ENCODE data around the gene GPR15. TPM values are rescaled to one million over a fixed set of nuclear protein-coding genes. Genes with fewer than 3 reads are reported as not detected.

The GPR15 gene
- total RNA-seq, 2 experiments from 2014 or later: 2.8 to 3.0 TPM

DNA sequence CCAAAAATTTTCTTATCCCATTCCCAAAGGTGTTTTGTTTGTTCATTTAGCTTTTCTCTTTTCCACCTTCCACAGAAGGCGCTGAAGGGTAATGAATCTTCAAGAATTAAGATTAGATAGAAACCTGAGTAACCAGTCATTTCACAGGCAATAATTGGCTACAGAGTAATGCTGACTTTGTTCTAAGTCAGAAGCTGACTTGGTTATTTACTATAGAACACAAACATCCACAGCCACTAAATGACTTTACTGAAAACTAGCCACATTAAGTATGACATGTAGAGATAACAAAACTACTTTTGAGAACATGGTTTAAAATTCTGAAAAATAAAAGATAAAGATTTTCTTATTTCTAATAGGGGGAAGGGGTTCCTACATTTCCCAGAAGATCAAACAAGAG lies 16.8 kb upstream of the GPR15 start:
- POLR2A ChIA-PET: interaction anchor here (0.8 kb wide), 1 partner anchor 9 kb away, joined by 4 read pairs; no protein-coding TSS in a partner anchor
- Mint-ChIP-seq H3K27ac (no peak overlapping the region), H3K4me1 (ENCODE audit: low read depth) (peaks cover 54% of the 10 kb centered on the region), H3K36me3 (peaks cover 76% of the 10 kb centered on the region), H3K27me3 (no peaks in the 10 kb centered on the region), H3K4me3 (no peak overlapping the region), H3K9me3 (no peaks in the 10 kb centered on the region)
- no peak for DNase-seq
- CTCF ChIA-PET: interaction anchor here (0.9 kb wide), 1 partner anchor 83 kb away, joined by 3 read pairs; no protein-coding TSS in a partner anchor
- intact Hi-C loops (cut with micrococcal nuclease): loop anchor here (5.0 kb wide), 1 partner anchor 183 kb away; no protein-coding TSS in a partner anchor

DNA sequence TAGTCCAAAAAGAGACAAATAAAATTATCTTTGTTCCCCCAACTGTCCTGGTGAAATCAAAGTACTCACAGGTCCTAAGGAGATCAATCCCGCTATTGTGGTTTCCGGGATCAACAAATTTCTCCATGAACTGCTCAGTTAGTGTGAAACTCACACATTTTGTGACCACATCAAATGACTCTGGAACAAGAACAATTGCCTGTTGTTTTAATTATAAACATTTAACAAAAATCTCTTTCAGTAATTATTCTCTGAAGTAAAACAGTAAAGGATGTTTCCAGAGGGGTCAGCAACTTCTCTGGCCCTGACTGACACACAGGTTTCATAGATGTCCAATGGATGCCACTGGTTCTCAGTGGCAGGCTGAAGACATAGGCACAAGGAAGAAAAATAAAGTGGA lies 13.0 kb upstream of the GPR15 start:
- H3K36me3 Mint-ChIP-seq: peaks cover 71% of the 10 kb centered on the region
- H3K4me3 Mint-ChIP-seq: peak overlapping the region; percentile 91
- intact Hi-C loops (cut with micrococcal nuclease): loop anchor here (5.0 kb wide), 1 partner anchor 187 kb away; no protein-coding TSS in a partner anchor
- no peaks in the 10 kb centered on the region for H3K9me3 Mint-ChIP-seq
- POLR2A ChIA-PET: no interaction called here
- DNase-seq: no peak
- peak overlapping the region; percentile 76 for H3K27ac Mint-ChIP-seq
- no peaks in the 10 kb centered on the region for H3K27me3 Mint-ChIP-seq
- peaks cover 67% of the 10 kb centered on the region for H3K4me1 Mint-ChIP-seq (ENCODE audit: low read depth)
- CTCF ChIA-PET: no interaction called here

DNA sequence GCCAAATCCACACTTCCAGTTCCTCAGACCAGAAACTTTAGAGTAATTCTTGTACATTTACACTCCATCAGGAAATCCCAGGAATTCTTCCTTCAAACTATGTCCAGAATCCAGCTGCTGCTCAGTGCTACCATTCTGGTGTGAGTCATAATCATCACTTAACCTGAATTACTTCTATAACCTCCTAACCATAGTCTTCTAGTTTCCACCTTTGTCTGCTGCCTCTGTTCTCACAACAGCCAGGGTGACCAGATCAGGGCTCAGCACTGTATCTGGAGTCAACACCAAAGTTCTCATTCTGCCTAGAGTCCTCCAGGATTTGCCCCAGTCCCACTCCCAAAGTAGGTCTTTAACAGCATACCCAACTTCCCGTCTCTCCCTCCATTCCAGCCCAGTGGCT lies 12.4 kb upstream of the GPR15 start:
- ChIA-PET POLR2A (interaction anchor here (1.9 kb wide), 1 partner anchor 38 kb away, joined by 9 read pairs; no protein-coding TSS in a partner anchor), CTCF (interaction anchor here (0.8 to 1.0 kb wide), 2 partner anchors 74 to 77 kb away, joined by 3 read pairs; partner anchors contain the start of gene CPOX)
- H3K4me3 Mint-ChIP-seq: peak overlapping the region; percentile 91
- intact Hi-C loops (cut with micrococcal nuclease): loop anchor here (5.0 kb wide), 1 partner anchor 187 kb away; no protein-coding TSS in a partner anchor
- H3K27me3 Mint-ChIP-seq: no peaks in the 10 kb centered on the region
- peak; percentile 36 for DNase-seq
- H3K36me3 Mint-ChIP-seq: peaks cover 67% of the 10 kb centered on the region
- H3K4me1 Mint-ChIP-seq (ENCODE audit: low read depth): peaks cover 70% of the 10 kb centered on the region
- no peaks in the 10 kb centered on the region for H3K9me3 Mint-ChIP-seq
- peak overlapping the region; percentile 76 for H3K27ac Mint-ChIP-seq

DNA sequence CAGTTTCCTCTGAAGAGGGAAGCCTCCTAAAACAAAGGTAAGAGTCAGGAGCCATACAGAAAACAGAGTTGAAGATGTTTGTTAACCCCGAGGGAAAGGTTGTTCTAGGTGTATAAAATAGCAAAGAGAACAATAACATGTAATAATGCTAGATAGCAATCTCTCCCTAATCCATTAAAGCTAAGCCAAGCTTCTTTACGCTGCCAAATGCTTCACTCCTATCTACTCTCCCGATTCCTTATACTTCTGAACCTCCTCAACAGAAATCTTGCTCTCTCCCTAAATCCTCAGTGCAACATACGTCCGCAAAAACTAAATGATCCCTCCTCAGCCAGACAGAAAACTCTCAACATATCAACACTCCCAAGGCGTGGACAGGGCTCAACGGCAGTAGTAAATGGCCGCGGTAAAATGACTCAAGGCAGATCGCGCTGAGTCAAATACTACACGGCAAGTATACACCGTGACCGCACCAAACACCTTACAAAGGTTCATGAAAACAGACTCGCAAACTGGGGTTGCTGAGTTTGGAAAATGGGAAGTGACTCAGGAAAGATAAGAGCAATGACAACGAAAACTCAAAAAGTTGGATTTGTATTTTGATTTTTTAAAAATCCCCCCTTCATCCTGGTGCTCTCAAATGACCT lies 9.8 kb upstream of the GPR15 start:
- POLR2A ChIA-PET: interaction anchor here (0.8 to 2.5 kb wide), 8 partner anchors 11 to 72 kb away, joined by 3 to 38 read pairs (median 5); partner anchors contain the start of genes CPOX and GPR15
- Mint-ChIP-seq H3K4me1 (ENCODE audit: low read depth) (peaks cover 66% of the 10 kb centered on the region), H3K36me3 (peaks cover 49% of the 10 kb centered on the region), H3K27me3 (no peaks in the 10 kb centered on the region), H3K27ac (peak overlapping the region; percentile 86), H3K4me3 (peak overlapping the region; percentile 91), H3K9me3 (no peaks in the 10 kb centered on the region)
- CTCF ChIA-PET: interaction anchor here (1.0 to 1.6 kb wide), 5 partner anchors 34 to 75 kb away, joined by 3 to 6 read pairs (median 5); no protein-coding TSS in a partner anchor
- peak; percentile 81 for DNase-seq
- intact Hi-C loops (cut with micrococcal nuclease): loop anchor here (1.0 to 10.0 kb wide), 9 partner anchors 14 to 757 kb away; partner anchors contain the start of genes ARL6, CPOX and DCBLD2

DNA sequence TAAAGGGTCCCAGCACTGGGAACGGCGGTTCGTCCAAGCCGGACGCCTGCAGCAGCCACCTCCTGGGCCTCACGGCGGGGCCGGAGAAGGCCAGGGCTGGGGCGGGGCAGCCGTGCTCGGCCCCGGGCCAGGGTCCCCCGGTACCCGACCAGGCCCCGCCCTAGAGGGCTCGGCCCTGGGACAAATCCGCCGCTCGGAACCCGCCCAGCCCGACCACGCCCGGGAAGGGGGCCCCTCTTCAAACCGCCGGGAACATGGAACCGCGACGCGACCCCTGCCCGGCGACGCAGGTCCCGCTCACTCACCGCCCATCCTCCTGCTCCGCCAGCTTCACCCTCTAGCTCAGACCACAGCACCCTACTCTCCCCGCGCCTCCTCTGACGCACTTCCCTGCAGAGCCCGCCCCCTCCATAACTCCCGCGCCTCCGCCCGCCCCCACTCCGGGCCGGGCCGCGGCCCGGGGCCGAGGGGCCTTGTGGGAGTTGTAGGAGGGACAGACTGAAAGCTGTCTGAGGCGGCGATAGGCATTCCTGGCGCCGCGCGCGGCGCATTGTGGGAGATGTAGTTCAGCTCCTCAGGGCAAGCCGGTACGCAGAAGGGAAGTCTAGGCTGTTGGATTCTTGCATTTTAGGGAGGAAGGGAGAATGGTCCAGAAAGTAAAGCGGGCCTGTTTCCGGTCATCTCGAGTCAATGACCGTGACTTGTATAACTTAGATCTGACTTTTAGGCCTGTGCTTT lies 9.1 kb upstream of the GPR15 start, which contains the start of gene CLDND1:
TSS of gene CLDND1 (minus strand) at position 359 of the 738 bp plus-strand sequence. CDS start 1,478 bp downstream, outside the sequence.
- ChIA-PET POLR2A (interaction anchor here (0.8 to 2.5 kb wide), 11 partner anchors 8 to 71 kb away, joined by 3 to 38 read pairs (median 4); partner anchors contain the start of gene CPOX), CTCF (interaction anchor here (0.7 to 1.6 kb wide), 10 partner anchors 14 to 75 kb away, joined by 3 to 11 read pairs (median 4); no protein-coding TSS in a partner anchor)
- Mint-ChIP-seq H3K9me3 (no peaks in the 10 kb centered on the region), H3K27ac (peak within 1 kb of the TSS; percentile 86), H3K4me1 (ENCODE audit: low read depth) (peaks cover 66% of the 10 kb centered on the region), H3K36me3 (peaks cover 45% of the 10 kb centered on the region), H3K4me3 (peak within 1 kb of the TSS; percentile 91), H3K27me3 (no peaks in the 10 kb centered on the region)
- intact Hi-C loops (cut with micrococcal nuclease): loop anchor here (1.0 to 10.0 kb wide), 9 partner anchors 14 to 758 kb away; partner anchors contain the start of genes ARL6, CPOX and DCBLD2
- DNase-seq: peak; percentile 98

DNA sequence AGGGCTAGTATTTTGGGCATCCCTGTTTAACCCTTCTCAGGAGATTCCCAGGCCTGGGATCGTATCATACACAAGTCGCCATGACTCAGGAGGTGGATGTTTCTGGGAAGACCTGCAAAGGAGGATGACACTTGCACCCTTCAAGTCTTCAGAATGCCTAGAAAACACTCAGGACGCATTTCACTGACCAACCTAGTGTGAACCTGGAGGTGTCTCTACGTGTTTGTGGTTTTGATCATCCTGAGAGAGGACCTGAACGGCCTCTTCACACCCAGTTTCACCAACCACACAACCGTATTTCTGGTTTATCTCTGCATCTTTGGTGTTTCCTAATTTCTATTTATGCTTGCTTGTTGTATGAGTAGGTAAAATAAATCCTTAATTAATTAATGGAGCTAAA lies 6.3 kb upstream of the GPR15 start:
- intact Hi-C loops (cut with micrococcal nuclease): loop anchor here (10.0 kb wide), 1 partner anchor 651 kb away; no protein-coding TSS in a partner anchor
- peaks cover 21% of the 10 kb centered on the region for H3K36me3 Mint-ChIP-seq
- peaks cover 44% of the 10 kb centered on the region for H3K4me1 Mint-ChIP-seq (ENCODE audit: low read depth)
- no peaks in the 10 kb centered on the region for H3K9me3 Mint-ChIP-seq
- no peaks in the 10 kb centered on the region for H3K27me3 Mint-ChIP-seq
- no peak overlapping the region for H3K4me3 Mint-ChIP-seq
- H3K27ac Mint-ChIP-seq: no peak overlapping the region
- DNase-seq: peak; percentile 26
- CTCF ChIA-PET: interaction anchor here (0.7 to 1.1 kb wide), 2 partner anchors 72 to 486 kb away, joined by 3 read pairs; no protein-coding TSS in a partner anchor
- POLR2A ChIA-PET: interaction anchor here (1.4 kb wide), 2 partner anchors 11 to 16 kb away, joined by 3 to 4 read pairs; no protein-coding TSS in a partner anchor

DNA sequence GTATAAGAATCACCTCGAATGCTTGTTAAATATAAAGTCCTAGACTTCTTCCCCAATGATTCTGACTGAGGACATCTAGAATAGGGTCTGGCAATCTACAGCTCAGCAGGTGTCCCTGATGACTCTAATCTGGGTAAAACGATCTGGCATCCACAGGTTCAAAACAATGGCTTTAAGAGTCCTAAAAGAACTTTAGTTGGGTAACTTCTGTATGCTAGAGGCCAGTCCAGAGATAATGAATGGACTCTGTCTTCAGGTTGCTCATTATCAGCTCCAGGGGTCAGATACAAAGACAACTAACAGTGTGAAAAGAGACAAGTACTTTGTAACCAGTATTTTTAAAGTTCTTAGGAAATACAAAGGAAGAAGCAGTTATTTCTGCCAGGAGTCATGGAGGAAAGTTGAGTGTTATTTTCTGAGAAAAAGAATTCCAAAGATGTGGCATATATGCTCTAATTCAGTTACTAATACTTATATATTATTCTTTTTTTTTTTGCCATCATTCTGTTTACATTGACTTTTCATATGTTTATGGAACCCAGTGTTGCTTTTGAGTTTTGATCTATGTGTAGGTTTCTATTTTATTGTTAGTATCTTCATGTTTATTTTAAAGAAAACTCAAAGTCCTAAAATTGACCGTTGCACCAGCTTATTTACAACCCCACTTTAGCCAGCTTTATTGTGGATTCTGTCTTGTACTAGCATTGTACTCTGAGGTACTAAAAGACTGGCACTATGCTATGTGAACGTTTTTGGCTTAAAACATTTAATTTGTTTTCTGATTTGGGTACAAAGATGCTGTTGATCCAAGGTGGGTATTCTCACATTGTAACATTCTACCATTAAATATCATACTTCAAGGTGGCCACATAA lies 3.1 kb upstream of the GPR15 start:
- Mint-ChIP-seq H3K4me1 (ENCODE audit: low read depth) (peaks cover 39% of the 10 kb centered on the region), H3K9me3 (no peaks in the 10 kb centered on the region), H3K27ac (peak overlapping the region; percentile 19), H3K4me3 (no peak overlapping the region), H3K27me3 (no peaks in the 10 kb centered on the region), H3K36me3 (peaks cover 10% of the 10 kb centered on the region)
- CTCF ChIA-PET: no interaction called here
- DNase-seq: no peak
- POLR2A ChIA-PET: no interaction called here
- intact Hi-C loops (cut with micrococcal nuclease): loop anchor here (10.0 kb wide), 1 partner anchor 654 kb away; no protein-coding TSS in a partner anchor

DNA sequence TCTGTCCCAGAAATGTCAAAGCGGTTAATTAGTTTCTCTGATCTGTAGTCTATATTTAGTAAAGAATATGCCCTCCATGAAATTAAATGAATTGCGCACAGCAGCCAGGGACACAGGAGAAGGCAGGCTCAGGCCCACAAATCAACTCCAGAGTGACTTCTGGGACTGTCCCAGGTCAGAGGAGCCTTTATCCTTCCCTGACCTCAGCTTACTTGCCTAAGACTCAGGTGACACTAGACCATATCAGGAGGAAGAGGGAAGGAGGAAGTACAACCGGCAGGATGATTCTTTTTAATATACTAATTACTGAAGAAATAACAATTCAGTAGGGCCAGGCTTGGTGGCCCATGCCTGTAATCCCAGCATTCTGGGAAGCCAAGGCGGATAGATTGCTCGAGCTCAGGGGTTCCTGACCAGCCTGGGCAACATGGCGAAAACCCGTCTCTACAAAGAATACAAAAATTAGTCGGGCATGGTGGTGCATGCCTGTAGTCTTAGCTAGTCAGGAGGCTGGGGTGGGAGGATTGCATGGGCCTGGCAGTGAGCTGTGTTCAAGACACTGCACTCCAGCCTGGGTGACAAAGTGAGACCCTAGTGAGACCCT lies 1.8 kb upstream of the GPR15 start:
- H3K36me3 Mint-ChIP-seq: peaks cover 10% of the 10 kb centered on the region
- no peak overlapping the region for H3K4me3 Mint-ChIP-seq
- POLR2A ChIA-PET: interaction anchor here (0.7 to 1.2 kb wide), 3 partner anchors 27 to 35 kb away, joined by 3 read pairs; no protein-coding TSS in a partner anchor
- no peaks in the 10 kb centered on the region for H3K27me3 Mint-ChIP-seq
- H3K9me3 Mint-ChIP-seq: no peaks in the 10 kb centered on the region
- CTCF ChIA-PET: no interaction called here
- intact Hi-C loops (cut with micrococcal nuclease): loop anchor here (10.0 kb wide), 1 partner anchor 655 kb away; no protein-coding TSS in a partner anchor
- no peak for DNase-seq
- H3K4me1 Mint-ChIP-seq (ENCODE audit: low read depth): peaks cover 33% of the 10 kb centered on the region
- H3K27ac Mint-ChIP-seq: peak overlapping the region; percentile 50

DNA sequence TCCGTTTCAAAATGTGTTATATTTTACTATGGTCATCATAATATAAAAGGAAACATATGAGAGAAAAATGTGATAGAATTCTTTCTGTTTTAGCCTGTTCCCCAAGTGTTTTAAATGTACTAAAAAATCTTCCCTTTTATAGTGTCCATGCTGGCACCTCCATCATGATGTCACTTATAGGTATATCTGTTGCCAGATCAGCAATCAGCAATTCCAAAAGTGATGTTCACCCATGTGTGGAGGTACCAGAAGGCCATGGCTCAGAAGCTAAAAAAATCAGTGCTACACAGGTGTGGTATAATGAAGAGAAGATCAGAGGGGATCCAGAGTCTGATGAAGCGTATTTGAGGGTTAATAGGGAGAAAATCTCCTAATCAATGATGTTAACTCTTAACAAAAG lies 1.1 kb upstream of the GPR15 start:
- Mint-ChIP-seq H3K4me1 (ENCODE audit: low read depth) (peaks cover 27% of the 10 kb centered on the region), H3K27me3 (no peaks in the 10 kb centered on the region), H3K36me3 (peaks cover 10% of the 10 kb centered on the region), H3K27ac (no peak overlapping the region), H3K4me3 (no peak overlapping the region), H3K9me3 (no peaks in the 10 kb centered on the region)
- ChIA-PET CTCF (interaction anchor here (0.5 kb wide), 1 partner anchor 554 kb away, joined by 3 read pairs; no protein-coding TSS in a partner anchor), POLR2A (interaction anchor here (1.2 kb wide), 1 partner anchor 34 kb away, joined by 3 read pairs; no protein-coding TSS in a partner anchor)
- intact Hi-C loops (cut with micrococcal nuclease): no loop called here
- DNase-seq: no peak

DNA sequence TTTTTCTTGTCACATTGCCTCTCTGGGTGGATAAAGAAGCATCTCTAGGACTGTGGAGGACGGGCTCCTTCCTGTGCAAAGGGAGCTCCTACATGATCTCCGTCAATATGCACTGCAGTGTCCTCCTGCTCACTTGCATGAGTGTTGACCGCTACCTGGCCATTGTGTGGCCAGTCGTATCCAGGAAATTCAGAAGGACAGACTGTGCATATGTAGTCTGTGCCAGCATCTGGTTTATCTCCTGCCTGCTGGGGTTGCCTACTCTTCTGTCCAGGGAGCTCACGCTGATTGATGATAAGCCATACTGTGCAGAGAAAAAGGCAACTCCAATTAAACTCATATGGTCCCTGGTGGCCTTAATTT lies 478 bp downstream of the GPR15 start:
- Mint-ChIP-seq H3K36me3 (peaks cover 10% of the 10 kb centered on the region), H3K9me3 (no peaks in the 10 kb centered on the region), H3K27me3 (no peaks in the 10 kb centered on the region), H3K4me1 (ENCODE audit: low read depth) (peaks cover 35% of the 10 kb centered on the region), H3K27ac (peak overlapping the region; percentile 50), H3K4me3 (peak overlapping the region; percentile 38)
- POLR2A ChIA-PET: interaction anchor here (0.5 to 2.4 kb wide), 6 partner anchors 9 to 30 kb away, joined by 3 to 12 read pairs (median 4); partner anchors contain the start of gene CLDND1
- intact Hi-C loops (cut with micrococcal nuclease): no loop called here
- DNase-seq: no peak
- CTCF ChIA-PET: interaction anchor here (0.8 to 2.1 kb wide), 4 partner anchors 32 to 70 kb away, joined by 3 to 5 read pairs (median 4); no protein-coding TSS in a partner anchor
